Thyroid gland (tissue), 4 donors: Measurements from ENCODE around the gene RFC3. TPM values are rescaled to one million over a fixed set of nuclear protein-coding genes. Genes with fewer than 3 reads are reported as not detected.
"Not testable (repeated sequence)": the region's sequence is repeated elsewhere in the genome, so short reads cannot be mapped to it uniquely, and the experiment has no call there.

ENCODE experiments used
- DNase-seq, 2 donors: peaks; one replicate each; pipeline ENCODE4 v3.0.0-alpha.2; 2019
- H3K27ac ChIP-seq, 3 donors: fragments of 200-600 bp; sonication (generic); 1 replicate in 2 of 3; 2 replicates in 1 of 3; pipeline ENCODE4 v1.5.1; 2016 to 2019; ENCODE audit warnings: mild to moderate bottlenecking in 1 of 3, moderate library complexity in 1 of 3
- H3K27me3 ChIP-seq: fragments of 200-600 bp; sonication (generic); one replicate; pipeline ENCODE4 v1.5.1; 2019
- H3K36me3 ChIP-seq, 2 donors: fragments of 200-600 bp; sonication (generic); one replicate each; pipeline ENCODE4 v1.5.1; 2016 to 2019
- H3K4me1 ChIP-seq, 2 donors: fragments of 200-600 bp; sonication (generic); one replicate each; pipeline ENCODE4 v1.5.1; 2017 to 2019
- H3K4me3 ChIP-seq, 3 donors: fragments of 200-600 bp; sonication (generic); replicated peaks in 1 of 3; 1 replicate in 2 of 3; 2 replicates in 1 of 3; pipeline ENCODE4 v1.5.1; 2016; ENCODE audit warnings: mild to moderate bottlenecking in 1 of 3
- H3K9me3 ChIP-seq: fragments of 200-600 bp; sonication (generic); one replicate; pipeline ENCODE4 v1.5.1; 2017
- CTCF ChIP-seq, 6 experiments: fragments of 200-600 bp in 3 of 6; fragments of 450-650 bp in 3 of 6; sonication (generic) in 3 of 6; IDR thresholded peaks; one replicate each; pipeline ENCODE4 v1.5.1; 2016 to 2019; ENCODE audit warnings: antibody characterized with exemption in 6 of 6, mild to moderate bottlenecking in 2 of 6, inconsistent platforms in 1 of 6, moderate library complexity in 1 of 6
- POLR2A ChIP-seq, 2 donors: fragments of 450-650 bp; IDR thresholded peaks; one replicate each; pipeline ENCODE4 v1.6.1; 2017; ENCODE audit warnings: antibody characterized with exemption in 2 of 2, mild to moderate bottlenecking in 2 of 2, moderate library complexity in 1 of 2
- WGBS, 2 donors: methylation state at CpG; one replicate each; pipeline ENCODE4 v1.1.5; 2017; 5-methylcytosine and 5-hydroxymethylcytosine counted together
- intact Hi-C: fragments of 100-400 bp; cut with DNase I; formaldehyde crosslinking; loops from one replicate; pipeline ENCODE4 v1.15.1; 2023
- total RNA-seq, 4 donors: library from RNA; depleted of rRNA; stranded (reverse); fragments of >200 nt; gene quantifications; one replicate each; pipeline ENCODE4 v1.2.3, GENCODE V29; 2016

The RFC3 gene
- total RNA-seq, 4 donors from 2014 or later, result 7.4 to 13.3 (median 9.8) TPM

GRCh38 chr13:33776239-33776881 lies 41.6 kb upstream of the RFC3 start:
- no peak overlapping the region for H3K4me3 ChIP-seq
- intact Hi-C loops, result no loop called here
- no peaks in the 10 kb centered on the region for H3K36me3 ChIP-seq
- H3K4me1 ChIP-seq, result no peaks in the 10 kb centered on the region
- WGBS, 2 donors, result 64 to 72% methylated on average over 9 of the region's 9 CpGs
- TF ChIP-seq POLR2A (IDR thresholded peaks at IDR 0.05), result no peak
- no peak for TF ChIP-seq CTCF (IDR thresholded peaks at IDR 0.05)
- H3K9me3 ChIP-seq, result no peaks in the 10 kb centered on the region
- no peak for DNase-seq
- H3K27me3 ChIP-seq, result no peaks in the 10 kb centered on the region
- H3K27ac ChIP-seq, result no peak overlapping the region

- intact Hi-C loops, result no loop called here
- Histone ChIP-seq H3K9me3 (no peaks in the 10 kb centered on the region), H3K27me3 (no peaks in the 10 kb centered on the region), H3K36me3 (no peaks in the 10 kb centered on the region), H3K4me3 (no peak overlapping the region), H3K4me1 (no peaks in the 10 kb centered on the region), H3K27ac (no peak overlapping the region)
- 70 to 83% methylated on average over 4 of the region's 4 CpGs for WGBS, 2 donors
- TF ChIP-seq CTCF (IDR thresholded peaks at IDR 0.05) (no peak), POLR2A (IDR thresholded peaks at IDR 0.05) (no peak)
- DNase-seq, result no peak
These were observed 35.3 kb upstream of the RFC3 start for GRCh38 chr13:33782631-33783030.

GRCh38 chr13:33783212-33783611 lies 34.7 kb upstream of the RFC3 start:
- H3K4me3 ChIP-seq, H3K27ac ChIP-seq, H3K9me3 ChIP-seq, DNase-seq, H3K36me3 ChIP-seq, H3K27me3 ChIP-seq, H3K4me1 ChIP-seq, intact Hi-C loops: not testable (repeated sequence)
- 43 to 69% methylated on average over 4 of the region's 4 CpGs for WGBS, 2 donors

GRCh38 chr13:33784738-33785137 lies 33.2 kb upstream of the RFC3 start:
- intact Hi-C loops, result no loop called here
- Histone ChIP-seq H3K4me1 (no peaks in the 10 kb centered on the region), H3K4me3 (no peak overlapping the region), H3K27me3 (no peaks in the 10 kb centered on the region), H3K27ac (no peak overlapping the region), H3K9me3 (no peaks in the 10 kb centered on the region), H3K36me3 (no peaks in the 10 kb centered on the region)
- no peak for TF ChIP-seq CTCF (IDR thresholded peaks at IDR 0.05)
- no peak for TF ChIP-seq POLR2A (IDR thresholded peaks at IDR 0.05)
- no peak for DNase-seq
- 94 to 95% methylated on average over 1 of the region's 1 CpG for WGBS, 2 donors

GRCh38 chr13:33785384-33785783 lies 32.6 kb upstream of the RFC3 start:
- H3K36me3 ChIP-seq, result no peaks in the 10 kb centered on the region
- intact Hi-C loops, result no loop called here
- no peaks in the 10 kb centered on the region for H3K4me1 ChIP-seq

GRCh38 chr13:33787051-33787591 lies 30.8 kb upstream of the RFC3 start:
- DNase-seq, result no peak
- TF ChIP-seq POLR2A (IDR thresholded peaks at IDR 0.05), result no peak
- TF ChIP-seq CTCF (IDR thresholded peaks at IDR 0.05), result no peak
- Histone ChIP-seq H3K36me3 (no peaks in the 10 kb centered on the region), H3K4me1 (no peaks in the 10 kb centered on the region), H3K4me3 (no peak overlapping the region), H3K27ac (no peak overlapping the region), H3K9me3 (no peaks in the 10 kb centered on the region), H3K27me3 (no peaks in the 10 kb centered on the region)
- 60 to 69% methylated on average over 6 of the region's 6 CpGs for WGBS, 2 donors
- intact Hi-C loops, result no loop called here

More at GRCh38 chr13:33785384-33785783, 32.6 kb upstream of the RFC3 start:
- TF ChIP-seq POLR2A (IDR thresholded peaks at IDR 0.05), result no peak
- Histone ChIP-seq H3K27ac (no peak overlapping the region), H3K9me3 (no peaks in the 10 kb centered on the region), H3K4me3 (no peak overlapping the region), H3K27me3 (no peaks in the 10 kb centered on the region)
- WGBS, 2 donors, result 96 to 99% methylated on average over 1 of the region's 1 CpG
- no peak for DNase-seq
